OCI-LY7 (cell line): ENCODE measurements around the gene TEN1. TPM values are rescaled to one million over a fixed set of nuclear protein-coding genes. Genes with fewer than 3 reads are reported as not detected.

Source experiments
- BruUV-seq: library from RNA; stranded (reverse); fragments of 400-500 nt; replicated peaks from 2 replicates; lab custom pipeline; 2021; lab: Mats Ljungman, UMichigan
- CTCF ChIA-PET: fragments of 300-600 bp; sonication (Branson Sonifier 250); formaldehyde crosslinking; loops from one replicate; lab custom pipeline; 2022; ENCODE audit warnings: antibody characterized with exemption; ENCODE audit not compliant: unreplicated experiment; lab: Charles Lee
- POLR2A ChIA-PET: fragments of 300-600 bp; sonication (Branson Sonifier 250); formaldehyde crosslinking; loops from one replicate; lab custom pipeline; 2022; ENCODE audit warnings: antibody characterized with exemption; lab: Charles Lee
- DNase-seq: peaks from one replicate; pipeline ENCODE4 v3.0.0-alpha.2; 2015; ENCODE audit warnings: low spot score
- H2AFZ ChIP-seq: fragments of 200-600 bp; sonication (generic), shearing (Covaris generic); 2 replicates; pipeline ENCODE4 v1.6.1; 2014; ENCODE audit warnings: mild to moderate bottlenecking, antibody characterized with exemption, low read length, moderate library complexity
- H3K27ac ChIP-seq: fragments of 200-600 bp; sonication (generic); 2 replicates; pipeline ENCODE4 v1.5.1; 2014; ENCODE audit warnings: mixed run types, low read depth, mild to moderate bottlenecking, moderate library complexity, low read length, inconsistent platforms; ENCODE audit not compliant: poor library complexity, severe bottlenecking
- H3K36me3 ChIP-seq: fragments of 200-600 bp; sonication (generic); 2 replicates; pipeline ENCODE4 v1.6.1; 2014; ENCODE audit warnings: mild to moderate bottlenecking, antibody characterized with exemption, low read length, moderate library complexity, mixed read lengths; ENCODE audit not compliant: insufficient read depth
- H3K4me1 ChIP-seq: fragments of 200-600 bp; sonication (generic); 2 replicates; pipeline ENCODE4 v1.5.1; 2014; ENCODE audit warnings: mild to moderate bottlenecking, low read length; ENCODE audit not compliant: insufficient read depth, poor library complexity, severe bottlenecking
- H3K4me2 ChIP-seq: fragments of 200-600 bp; sonication (generic); 2 replicates; pipeline ENCODE4 v1.6.1; 2014; ENCODE audit warnings: mild to moderate bottlenecking, low read length
- H3K4me3 ChIP-seq: fragments of 200-600 bp; sonication (generic); 2 replicates; pipeline ENCODE4 v1.5.1; 2014; ENCODE audit warnings: mild to moderate bottlenecking, low read depth, low read length; ENCODE audit not compliant: poor library complexity, severe bottlenecking
- H3K79me2 ChIP-seq: fragments of 200-600 bp; sonication (generic); 2 replicates; pipeline ENCODE4 v1.6.1; 2016; ENCODE audit warnings: low read depth, mild to moderate bottlenecking, low read length, moderate library complexity, mixed read lengths; ENCODE audit not compliant: insufficient read depth
- H3K9me2 ChIP-seq: fragments of 200-600 bp; sonication (generic); 2 replicates; pipeline ENCODE4 v1.6.1; 2016; ENCODE audit warnings: mild to moderate bottlenecking, low read length, mixed read lengths; ENCODE audit not compliant: insufficient read depth
- H3K9me3 ChIP-seq: fragments of 200-600 bp; sonication (generic); 2 replicates; pipeline ENCODE4 v1.6.1; 2014; ENCODE audit warnings: mild to moderate bottlenecking, mixed run types, low read length, mixed read lengths
- H4K20me1 ChIP-seq: fragments of 200-600 bp; sonication (generic); 2 replicates; pipeline ENCODE4 v1.6.1; 2014; ENCODE audit warnings: mild to moderate bottlenecking, antibody characterized with exemption, low read length, moderate library complexity, mixed read lengths; ENCODE audit not compliant: insufficient read depth
- EZH2phosphoT487 ChIP-seq: fragments of 200-600 bp; sonication (generic); IDR thresholded peaks from 2 replicates; pipeline ENCODE4 v1.6.1; 2018; ENCODE audit warnings: low read depth, borderline replicate concordance, mild to moderate bottlenecking, mixed run types, antibody characterized with exemption, low read length, moderate library complexity, mixed read lengths
- intact Hi-C: fragments of 100-400 bp; cut with micrococcal nuclease; formaldehyde crosslinking; loops from one replicate; pipeline ENCODE4 v1.10.0; 2022; ENCODE audit not compliant: unreplicated experiment
- total RNA-seq, 2 experiments: library from RNA; depleted of rRNA in 1 of 2; stranded (reverse); fragments of >200 nt in 1 of 2; shearing (Covaris generic) in 1 of 2; gene quantifications; 2 replicates each; pipeline ENCODE4 v1.2.3, GENCODE V29; 2014 to 2022
- TF ChIP-seq, protein P1 (sequence below): fragments of 200-600 bp; sonication (generic); conservative IDR thresholded peaks from 2 replicates; pipeline ENCODE4 v1.5.1; 2014; ENCODE audit warnings: mild to moderate bottlenecking, antibody characterized with exemption, low read length, moderate library complexity, mixed read lengths

The TEN1 gene
- total RNA-seq, 2 experiments from 2014 or later: 17.6 to 18.2 TPM

DNA sequence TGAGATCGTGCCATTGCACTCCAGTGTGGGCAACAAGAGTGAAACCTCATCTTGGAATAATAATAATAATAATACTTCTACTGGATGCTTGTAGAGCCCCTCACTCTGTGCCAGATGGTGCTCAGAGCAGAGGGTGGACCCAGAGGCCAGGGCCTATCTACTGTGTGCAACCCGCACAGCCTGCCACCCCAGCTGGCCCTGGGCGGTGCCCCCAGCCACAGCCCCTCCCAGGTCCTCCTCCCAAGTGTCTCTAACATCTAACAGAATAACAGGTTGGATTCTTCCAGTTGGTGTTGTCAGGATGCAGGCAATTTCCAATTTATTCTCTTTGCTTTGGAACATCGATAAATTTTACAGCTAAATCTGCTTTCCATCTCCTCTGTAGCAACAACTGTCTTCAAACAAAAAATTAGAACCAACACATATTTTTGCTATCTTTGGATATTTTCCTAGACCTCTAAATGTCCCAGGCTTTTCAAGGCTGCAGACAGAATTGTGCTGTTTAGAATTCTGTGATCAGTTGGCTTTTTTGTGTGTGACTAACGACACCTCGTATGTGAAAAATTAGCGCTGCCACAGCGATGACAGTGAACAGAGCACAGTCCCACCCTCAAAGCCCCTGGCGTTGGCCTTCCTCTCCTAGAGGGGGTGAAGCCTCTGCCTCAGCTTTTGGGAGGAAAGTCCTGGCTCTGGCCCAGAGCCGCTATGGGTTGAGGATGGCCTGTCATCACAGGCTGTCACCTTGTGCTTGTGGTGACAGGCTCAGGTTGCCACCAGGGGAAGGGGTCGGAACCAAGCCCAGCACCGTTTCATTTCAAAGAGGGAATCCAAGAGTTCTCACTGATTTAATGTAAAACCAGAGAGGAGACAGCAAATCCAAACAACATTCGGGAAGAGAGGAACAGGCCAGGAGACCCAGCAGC, 55.6 kb downstream of the TEN1 start:
- no peak overlapping the region for H3K4me2 ChIP-seq
- peaks cover 25% of the 10 kb centered on the region for H3K36me3 ChIP-seq
- no peak overlapping the region for H3K27ac ChIP-seq
- no peak for TF ChIP-seq EZH2phosphoT487
- TF ChIP-seq, protein P1, sequence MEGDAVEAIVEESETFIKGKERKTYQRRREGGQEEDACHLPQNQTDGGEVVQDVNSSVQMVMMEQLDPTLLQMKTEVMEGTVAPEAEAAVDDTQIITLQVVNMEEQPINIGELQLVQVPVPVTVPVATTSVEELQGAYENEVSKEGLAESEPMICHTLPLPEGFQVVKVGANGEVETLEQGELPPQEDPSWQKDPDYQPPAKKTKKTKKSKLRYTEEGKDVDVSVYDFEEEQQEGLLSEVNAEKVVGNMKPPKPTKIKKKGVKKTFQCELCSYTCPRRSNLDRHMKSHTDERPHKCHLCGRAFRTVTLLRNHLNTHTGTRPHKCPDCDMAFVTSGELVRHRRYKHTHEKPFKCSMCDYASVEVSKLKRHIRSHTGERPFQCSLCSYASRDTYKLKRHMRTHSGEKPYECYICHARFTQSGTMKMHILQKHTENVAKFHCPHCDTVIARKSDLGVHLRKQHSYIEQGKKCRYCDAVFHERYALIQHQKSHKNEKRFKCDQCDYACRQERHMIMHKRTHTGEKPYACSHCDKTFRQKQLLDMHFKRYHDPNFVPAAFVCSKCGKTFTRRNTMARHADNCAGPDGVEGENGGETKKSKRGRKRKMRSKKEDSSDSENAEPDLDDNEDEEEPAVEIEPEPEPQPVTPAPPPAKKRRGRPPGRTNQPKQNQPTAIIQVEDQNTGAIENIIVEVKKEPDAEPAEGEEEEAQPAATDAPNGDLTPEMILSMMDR: no peak
- ChIA-PET CTCF (interaction anchor here (1.6 kb wide), 1 partner anchor 12 kb away, joined by 8 read pairs; no protein-coding TSS in a partner anchor), POLR2A (no interaction called here)
- H3K4me1 ChIP-seq: peaks cover 5% of the 10 kb centered on the region
- no peak overlapping the region for H2AFZ ChIP-seq
- DNase-seq: no peak
- no peaks in the 10 kb centered on the region for H3K79me2 ChIP-seq
- intact Hi-C loops: no loop called here
- no peaks in the 10 kb centered on the region for H4K20me1 ChIP-seq
- H3K9me2 ChIP-seq: no peaks in the 10 kb centered on the region
- no TSS peak for BruUV-seq
- H3K4me3 ChIP-seq: no peak overlapping the region
- H3K9me3 ChIP-seq: no peaks in the 10 kb centered on the region

DNA sequence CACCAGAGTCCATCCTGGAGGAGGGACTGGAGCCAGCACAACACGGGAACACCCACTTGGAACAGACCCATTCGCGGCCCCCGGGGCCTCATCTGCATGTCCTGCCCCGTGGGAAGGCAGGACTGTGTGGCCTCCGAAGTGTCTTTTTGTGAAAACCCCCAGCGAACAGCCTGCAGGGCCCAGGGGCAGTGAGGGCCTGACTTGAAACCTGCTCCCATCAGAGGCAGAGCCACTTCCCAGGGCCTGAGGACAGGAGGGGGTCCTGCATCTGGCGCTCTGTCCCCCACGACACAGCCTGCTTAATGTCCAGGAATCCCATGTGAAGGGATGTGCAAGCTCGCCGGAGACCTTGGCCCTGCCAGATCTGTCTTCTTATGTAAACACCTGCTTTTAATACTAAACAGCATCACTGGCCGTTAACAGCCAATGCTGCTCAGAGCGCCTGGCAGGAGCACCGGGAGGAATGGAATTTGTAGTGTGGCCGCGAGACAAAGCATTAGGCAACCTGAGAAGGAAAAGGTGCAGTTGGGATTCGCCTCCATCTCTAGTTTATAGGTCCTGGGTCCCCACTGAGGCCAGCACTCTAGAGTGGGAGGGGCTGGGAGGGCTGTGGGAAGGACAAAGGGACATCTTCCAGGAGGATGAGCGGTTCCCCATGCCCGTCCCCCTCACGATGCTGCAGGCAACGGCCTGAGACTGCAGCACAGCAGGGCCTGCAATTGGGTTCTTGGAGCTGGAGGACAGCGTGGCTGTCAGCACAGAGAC, 57.6 kb downstream of the TEN1 start:
- no peak overlapping the region for H3K4me2 ChIP-seq
- H3K9me2 ChIP-seq: no peaks in the 10 kb centered on the region
- BruUV-seq: no TSS peak
- POLR2A ChIA-PET: no interaction called here
- H2AFZ ChIP-seq: no peak overlapping the region
- H3K9me3 ChIP-seq: no peaks in the 10 kb centered on the region
- H3K79me2 ChIP-seq: no peaks in the 10 kb centered on the region
- H3K4me1 ChIP-seq: no peaks in the 10 kb centered on the region
- no peak overlapping the region for H3K4me3 ChIP-seq
- no peaks in the 10 kb centered on the region for H4K20me1 ChIP-seq
- peaks cover 45% of the 10 kb centered on the region for H3K36me3 ChIP-seq
- intact Hi-C loops: no loop called here
- TF ChIP-seq, protein P1: no peak
- TF ChIP-seq EZH2phosphoT487: no peak
- CTCF ChIA-PET: no interaction called here
- H3K27ac ChIP-seq: no peak overlapping the region
- no peak for DNase-seq
